ENCODE results near the gene ZNF14.
A peak's percentile ranks its signal among the peaks of the same experiment; 100 is the strongest.
"Not testable (repeated sequence)": the region's sequence is repeated elsewhere in the genome, so short reads cannot be mapped to it uniquely, and the experiment has no call there.

ZNF14 gene

DNA sequence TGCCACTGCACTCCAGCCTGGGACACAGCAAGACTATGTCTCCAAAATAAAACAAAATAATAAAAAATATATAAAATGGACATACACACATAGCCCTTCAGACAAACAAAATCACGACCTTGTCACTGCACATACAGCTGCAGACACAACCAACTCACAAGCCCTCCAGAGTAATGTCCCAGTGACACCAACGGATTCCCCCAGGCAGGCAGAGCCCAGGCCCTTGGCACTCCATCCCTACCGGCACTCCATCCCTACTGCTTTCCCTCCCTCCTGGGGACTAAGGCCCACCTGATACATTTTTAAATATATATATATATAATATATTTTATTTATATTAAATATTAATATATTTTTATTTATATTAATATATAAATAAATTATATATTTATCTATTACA, 45.8 kb downstream of the ZNF14 start:
- peak; percentile 33 for DNase-seq (ENCODE audit: low spot score)

DNA sequence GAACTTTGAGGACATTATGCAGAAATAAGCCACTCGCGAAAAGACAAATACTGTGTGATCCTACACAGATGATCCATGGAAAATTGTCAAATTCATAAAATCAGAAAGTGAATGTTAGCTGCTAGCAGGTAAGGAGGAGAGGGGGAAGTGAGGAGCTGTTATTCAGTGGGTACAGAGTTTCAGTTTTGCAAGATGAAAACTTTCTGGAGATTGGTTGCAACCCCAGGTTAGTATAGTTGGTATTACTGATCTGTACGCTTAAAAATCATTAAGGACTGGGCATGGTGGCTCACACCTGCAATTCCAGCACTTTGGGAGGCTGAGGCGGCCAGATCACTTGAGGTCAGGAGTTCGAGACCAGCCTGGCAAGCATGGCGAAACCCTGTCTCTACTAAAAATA, 46.3 kb downstream of the ZNF14 start:
- no peak for DNase-seq (ENCODE audit: low spot score)

- not testable (repeated sequence) for DNase-seq (ENCODE audit: low spot score)
These were observed 46.8 kb downstream of the ZNF14 start for GRCh38 chr19:19686119-19686518.

DNA sequence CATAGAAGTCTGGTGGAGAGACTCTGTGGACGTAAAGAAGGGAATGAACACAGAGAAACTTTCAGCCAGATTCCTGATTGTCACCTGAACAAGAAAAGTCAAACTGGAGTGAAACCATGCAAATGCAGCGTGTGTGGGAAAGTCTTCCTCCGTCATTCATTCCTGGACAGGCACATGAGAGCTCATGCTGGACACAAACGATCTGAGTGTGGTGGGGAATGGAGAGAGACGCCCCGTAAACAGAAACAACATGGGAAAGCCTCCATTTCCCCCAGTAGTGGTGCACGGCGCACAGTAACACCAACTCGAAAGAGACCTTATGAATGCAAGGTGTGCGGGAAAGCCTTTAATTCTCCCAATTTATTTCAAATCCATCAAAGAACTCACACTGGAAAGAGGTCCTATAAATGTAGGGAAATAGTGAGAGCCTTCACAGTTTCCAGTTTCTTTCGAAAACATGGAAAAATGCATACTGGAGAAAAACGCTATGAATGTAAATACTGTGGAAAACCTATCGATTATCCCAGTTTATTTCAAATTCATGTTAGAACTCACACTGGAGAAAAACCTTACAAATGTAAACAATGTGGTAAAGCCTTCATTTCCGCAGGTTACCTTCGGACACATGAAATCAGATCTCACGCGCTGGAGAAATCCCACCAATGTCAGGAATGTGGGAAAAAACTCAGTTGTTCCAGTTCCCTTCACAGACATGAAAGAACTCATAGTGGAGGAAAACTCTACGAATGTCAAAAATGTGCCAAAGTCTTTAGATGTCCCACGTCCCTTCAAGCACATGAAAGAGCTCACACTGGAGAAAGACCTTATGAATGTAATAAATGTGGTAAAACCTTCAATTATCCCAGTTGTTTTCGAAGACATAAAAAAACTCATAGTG, 53.5 kb downstream of the ZNF14 start:
- DNase-seq (ENCODE audit: low spot score) = no peak

DNA sequence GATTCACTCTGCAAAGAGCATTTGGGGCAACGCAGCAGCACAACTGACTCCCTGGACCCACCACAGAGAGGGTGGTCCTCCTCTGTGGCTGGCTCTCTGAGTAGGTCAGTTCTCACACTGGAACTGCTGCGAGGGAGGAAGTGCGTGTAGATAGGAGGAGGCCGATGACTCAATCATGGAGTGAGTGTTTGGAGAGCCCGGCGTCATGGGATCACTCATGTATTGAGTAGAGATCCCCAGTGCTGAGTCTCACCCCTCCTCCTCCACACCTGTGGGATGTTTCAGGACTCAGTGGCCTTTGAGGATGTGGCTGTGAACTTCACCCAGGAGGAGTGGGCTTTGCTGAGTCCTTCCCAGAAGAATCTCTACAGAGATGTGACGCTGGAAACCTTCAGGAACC, 55.3 kb downstream of the ZNF14 start:
- DNase-seq (ENCODE audit: low spot score) = no peak

- DNase-seq (ENCODE audit: low spot score) = no peak
These were observed 58.6 kb downstream of the ZNF14 start for GRCh38 chr19:19674315-19674714.

DNA sequence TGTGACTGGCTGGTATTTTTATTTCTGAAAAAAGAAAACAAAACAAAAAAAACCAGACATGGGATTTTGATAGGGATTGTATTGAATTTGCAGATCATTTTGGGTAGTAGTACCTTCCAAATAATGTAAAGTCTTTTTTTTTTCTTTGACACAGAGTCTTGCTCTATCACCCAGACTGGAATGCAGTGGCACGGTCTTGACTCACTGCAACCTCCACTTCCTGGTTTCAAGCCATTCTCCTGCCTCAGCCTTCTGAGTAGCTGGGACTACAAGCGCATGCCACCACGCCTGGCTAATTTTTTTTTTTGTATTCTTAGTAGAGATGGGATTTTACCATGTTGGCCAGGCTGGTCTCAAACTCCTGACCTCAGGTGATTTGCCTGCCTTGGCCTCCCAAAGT, 60.1 kb downstream of the ZNF14 start:
- no peak for DNase-seq (ENCODE audit: low spot score)

GRCh38 chr19:19670070-19670551, 62.8 kb downstream of the ZNF14 start:
- no peak for DNase-seq (ENCODE audit: low spot score)

DNA sequence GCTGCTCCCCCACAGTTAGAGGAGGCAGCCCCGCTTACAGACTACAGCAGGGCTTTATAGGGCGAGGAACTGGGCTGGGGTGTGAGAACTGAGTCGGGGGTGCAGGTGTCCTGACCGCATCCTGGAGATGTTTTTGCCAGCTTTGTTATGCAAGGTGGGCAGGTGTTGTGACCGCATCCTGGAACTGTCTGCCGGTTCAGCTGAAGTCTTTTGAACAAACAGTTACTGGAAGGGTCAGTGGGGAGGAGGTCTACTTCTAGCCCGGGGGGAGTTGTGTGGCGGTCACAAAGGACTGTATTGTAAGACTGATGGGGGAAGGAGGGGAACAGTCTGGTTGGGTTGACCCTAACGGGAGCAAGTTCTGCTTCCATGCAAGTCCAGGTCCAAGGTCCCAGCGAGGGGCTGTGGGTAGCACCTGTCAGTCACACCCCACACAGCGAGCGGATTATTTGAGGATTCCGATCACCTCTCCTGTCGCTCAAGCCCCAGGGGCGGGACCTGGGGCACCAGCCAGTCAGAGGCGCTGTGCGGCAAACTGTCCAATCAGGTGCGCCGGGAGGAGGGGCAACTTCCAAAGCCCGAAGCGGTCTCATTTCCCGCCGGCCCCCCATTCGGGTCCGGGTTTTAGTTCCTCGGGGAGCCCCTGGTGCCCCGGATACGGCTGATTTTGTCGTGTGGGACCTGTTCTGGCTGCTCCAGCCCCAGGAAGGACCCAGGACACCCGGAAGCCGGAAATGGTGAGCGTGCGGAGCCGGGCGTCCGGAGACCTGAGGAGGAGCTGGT, 64.5 kb downstream of the ZNF14 start, which contains the start of gene ZNF101:
TSS of gene ZNF101 (plus strand) at position 610 of the 783 bp plus-strand sequence. CDS start at position 735, 125 bp downstream.
- DNase-seq (ENCODE audit: low spot score) = peak; percentile 99

- DNase-seq (ENCODE audit: low spot score) = not testable (repeated sequence)
These were observed 67.4 kb downstream of the ZNF14 start for GRCh38 chr19:19665420-19665948.

DNA sequence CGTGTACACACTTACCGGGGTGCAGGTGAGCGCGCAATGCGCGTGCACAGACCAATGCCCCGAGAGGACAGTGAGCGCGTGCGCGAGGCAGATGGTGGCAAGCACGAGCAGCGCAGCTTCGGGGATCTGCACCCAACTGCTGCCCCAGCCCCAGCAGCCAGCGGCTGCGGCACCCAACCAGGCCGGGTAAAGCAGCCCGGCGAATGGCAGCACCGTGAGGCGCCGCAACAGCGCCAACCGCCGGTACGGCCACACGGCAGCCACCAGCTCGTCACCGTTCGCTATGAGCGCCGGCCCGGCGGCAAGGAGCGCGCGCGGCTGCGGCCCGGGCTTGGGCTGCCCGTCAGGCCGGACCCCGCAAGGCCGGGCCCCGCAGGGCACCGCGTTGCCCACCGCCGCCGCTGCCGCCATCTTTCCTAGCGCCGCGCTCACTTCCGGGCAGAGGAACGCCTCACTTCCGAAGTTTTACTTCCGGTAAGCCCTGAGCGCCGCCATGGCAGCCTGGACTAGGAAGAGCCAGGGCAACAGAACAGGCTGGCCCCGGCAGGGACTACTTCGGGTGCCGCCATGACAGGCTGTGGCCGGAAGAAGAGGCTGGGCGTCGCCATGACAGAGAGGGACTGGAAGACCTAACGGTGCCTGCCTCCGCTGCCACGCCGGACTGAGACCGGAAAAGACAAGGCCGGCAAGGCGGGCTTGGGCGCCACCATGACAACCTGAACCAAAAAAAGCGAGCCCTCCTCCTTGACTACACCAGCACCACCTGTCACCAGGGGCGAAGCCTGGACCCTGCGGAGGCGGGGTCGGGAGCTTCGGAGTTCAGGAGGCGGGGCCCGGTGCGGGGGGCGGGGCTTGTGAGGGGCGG, 69.4 kb downstream of the ZNF14 start, which contains the start of gene ATP13A1:
TSS of gene ATP13A1 (minus strand) at position 421 of the 865 bp plus-strand sequence. CDS start at position 411, 10 bp downstream.
- peak; percentile 95 for DNase-seq (ENCODE audit: low spot score)

DNA sequence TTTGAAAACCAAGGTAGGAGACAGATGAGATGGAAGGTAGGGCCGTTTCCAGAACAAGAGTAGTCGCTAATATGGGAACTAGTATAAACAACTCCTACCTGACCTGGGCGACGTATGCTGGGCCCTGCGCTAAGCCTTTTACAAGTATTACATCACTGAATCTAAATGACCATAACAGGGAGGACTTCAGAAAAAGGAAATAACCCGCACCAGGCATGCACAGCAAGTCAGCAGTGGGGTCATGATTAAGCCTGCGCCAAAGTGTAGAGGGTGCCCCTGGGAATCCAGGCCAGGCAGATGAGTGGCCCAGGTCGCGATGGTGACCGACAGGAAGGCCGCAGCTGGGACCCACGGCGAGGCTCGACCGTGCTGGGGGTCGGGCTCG, 70.0 kb downstream of the ZNF14 start:
- no peak for DNase-seq (ENCODE audit: low spot score)

- no peak for DNase-seq (ENCODE audit: low spot score)
These were observed 70.6 kb downstream of the ZNF14 start for GRCh38 chr19:19662344-19662743.

GRCh38 chr19:19661675-19662251, 71.1 kb downstream of the ZNF14 start:
- no peak for DNase-seq (ENCODE audit: low spot score)

- no peak for DNase-seq (ENCODE audit: low spot score)
These were observed 71.7 kb downstream of the ZNF14 start for GRCh38 chr19:19661141-19661674.

Measured in HuH-7 (cell line).